Measurements from ENCODE around the gene TP53BP2. TPM values are rescaled to one million over a fixed set of nuclear protein-coding genes. Genes with fewer than 3 reads are reported as not detected.

The TP53BP2 gene
- total RNA-seq, 4 donors from 2014 or later, result 22.2 to 85.1 (median 38.8) TPM

DNA sequence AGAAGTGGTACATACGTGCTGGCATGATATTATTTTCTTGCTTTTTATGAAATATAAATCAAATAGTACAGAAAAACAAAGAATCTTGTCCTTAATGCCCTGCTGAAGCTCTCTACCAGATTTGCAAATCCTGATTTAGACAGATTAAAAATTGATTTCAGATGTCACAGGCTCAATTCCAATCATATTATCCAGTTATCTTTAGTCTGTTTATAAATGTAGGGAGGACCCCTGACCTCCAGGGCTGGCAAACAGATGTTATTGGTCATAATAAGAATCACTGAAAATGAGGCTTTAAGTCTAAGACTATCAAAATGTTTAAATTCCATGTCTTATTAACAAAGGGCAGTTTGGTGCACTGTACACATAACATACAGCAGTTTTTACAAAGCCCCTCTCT lies 62.1 kb downstream of the TP53BP2 start:
- in situ Hi-C loops (cut with MboI; ENCODE audit: low sequenced_read_pairs in 4 of 4) (no loop called here), intact Hi-C loops (cut with DNase I; ENCODE audit: low total_unique reads) (no loop called here)
- H3K27me3 ChIP-seq, result no peaks in the 10 kb centered on the region
- TF ChIP-seq POLR2A (IDR thresholded peaks at IDR 0.05), result no peak
- TF ChIP-seq, protein P1, sequence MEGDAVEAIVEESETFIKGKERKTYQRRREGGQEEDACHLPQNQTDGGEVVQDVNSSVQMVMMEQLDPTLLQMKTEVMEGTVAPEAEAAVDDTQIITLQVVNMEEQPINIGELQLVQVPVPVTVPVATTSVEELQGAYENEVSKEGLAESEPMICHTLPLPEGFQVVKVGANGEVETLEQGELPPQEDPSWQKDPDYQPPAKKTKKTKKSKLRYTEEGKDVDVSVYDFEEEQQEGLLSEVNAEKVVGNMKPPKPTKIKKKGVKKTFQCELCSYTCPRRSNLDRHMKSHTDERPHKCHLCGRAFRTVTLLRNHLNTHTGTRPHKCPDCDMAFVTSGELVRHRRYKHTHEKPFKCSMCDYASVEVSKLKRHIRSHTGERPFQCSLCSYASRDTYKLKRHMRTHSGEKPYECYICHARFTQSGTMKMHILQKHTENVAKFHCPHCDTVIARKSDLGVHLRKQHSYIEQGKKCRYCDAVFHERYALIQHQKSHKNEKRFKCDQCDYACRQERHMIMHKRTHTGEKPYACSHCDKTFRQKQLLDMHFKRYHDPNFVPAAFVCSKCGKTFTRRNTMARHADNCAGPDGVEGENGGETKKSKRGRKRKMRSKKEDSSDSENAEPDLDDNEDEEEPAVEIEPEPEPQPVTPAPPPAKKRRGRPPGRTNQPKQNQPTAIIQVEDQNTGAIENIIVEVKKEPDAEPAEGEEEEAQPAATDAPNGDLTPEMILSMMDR (IDR thresholded peaks at IDR 0.05 in 4 of 5, conservative IDR thresholded peaks at IDR 0.05 in 1 of 5), result no peak
- DNase-seq, result no peak
- H3K36me3 ChIP-seq, result peaks cover 2 to 62% of the 10 kb centered on the region in 2 donors
- H3K9me3 ChIP-seq, result no peaks in the 10 kb centered on the region
- no peak overlapping the region for H3K27ac ChIP-seq
- H3K4me3 ChIP-seq, result no peak overlapping the region
- H3K4me1 ChIP-seq, result no peaks in the 10 kb centered on the region
- ATAC-seq, result no peak

DNA sequence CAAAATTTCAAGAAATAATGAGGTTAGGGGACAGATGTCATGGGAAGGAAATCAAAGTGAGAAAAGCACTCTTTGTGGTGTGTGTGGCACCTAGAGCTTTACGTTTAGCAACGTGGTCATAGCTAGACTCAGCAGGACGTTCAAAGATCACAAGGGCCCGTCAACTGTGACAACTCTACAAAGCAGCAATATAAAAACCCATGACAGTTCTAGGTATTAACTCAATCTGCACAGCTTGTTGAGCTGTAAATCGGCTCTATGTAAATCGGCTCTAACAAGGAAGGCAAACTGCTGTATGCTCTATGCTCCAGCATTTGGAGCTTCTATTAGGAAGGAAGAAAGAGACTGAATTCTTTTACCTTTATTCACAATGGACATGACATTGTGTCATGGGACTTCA lies 64.8 kb downstream of the TP53BP2 start:
- peaks cover 0 to 69% of the 10 kb centered on the region in 2 donors for H3K36me3 ChIP-seq
- H3K27me3 ChIP-seq, result no peaks in the 10 kb centered on the region
- H3K4me3 ChIP-seq, result no peak overlapping the region
- H3K9me3 ChIP-seq, result no peaks in the 10 kb centered on the region
- no peak for TF ChIP-seq POLR2A (IDR thresholded peaks at IDR 0.05)
- TF ChIP-seq, protein P1 (IDR thresholded peaks at IDR 0.05 in 4 of 5, conservative IDR thresholded peaks at IDR 0.05 in 1 of 5), result no peak
- DNase-seq, result no peak
- H3K27ac ChIP-seq, result no peak overlapping the region
- intact Hi-C loops (cut with DNase I; ENCODE audit: low total_unique reads), result no loop called here
- no peak for ATAC-seq
- in situ Hi-C loops (cut with MboI; ENCODE audit: low sequenced_read_pairs in 4 of 4), result no loop called here
- H3K4me1 ChIP-seq, result no peaks in the 10 kb centered on the region

DNA sequence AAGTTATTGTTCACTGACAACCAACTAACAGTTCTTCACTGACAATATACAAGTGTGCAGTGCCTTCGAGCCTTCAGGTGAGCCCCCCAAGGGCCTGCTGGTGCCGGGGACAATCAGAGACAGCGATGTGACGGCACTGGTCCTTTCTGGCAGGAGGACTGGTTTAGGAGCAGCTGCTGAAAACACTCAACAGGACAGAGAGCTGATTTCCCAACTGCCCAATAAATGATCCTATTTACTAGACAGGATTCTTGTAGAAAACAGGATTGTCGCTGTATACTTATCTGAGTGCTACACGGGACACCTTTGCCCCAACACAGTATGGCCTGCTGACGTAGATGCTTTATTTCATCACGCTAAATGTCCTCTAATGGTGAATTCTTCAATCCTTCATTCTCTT lies 65.4 kb downstream of the TP53BP2 start:
- no peak for DNase-seq
- intact Hi-C loops (cut with DNase I; ENCODE audit: low total_unique reads), result no loop called here
- ATAC-seq, result no peak
- H3K27ac ChIP-seq, result no peak overlapping the region
- in situ Hi-C loops (cut with MboI; ENCODE audit: low sequenced_read_pairs in 4 of 4), result no loop called here
- no peaks in the 10 kb centered on the region for H3K27me3 ChIP-seq
- no peaks in the 10 kb centered on the region for H3K9me3 ChIP-seq
- peaks cover 0 to 69% of the 10 kb centered on the region in 2 donors for H3K36me3 ChIP-seq
- TF ChIP-seq POLR2A (IDR thresholded peaks at IDR 0.05), result no peak
- TF ChIP-seq, protein P1 (IDR thresholded peaks at IDR 0.05 in 4 of 5, conservative IDR thresholded peaks at IDR 0.05 in 1 of 5), result no peak
- H3K4me1 ChIP-seq, result peaks cover 1 to 6% of the 10 kb centered on the region in 2 donors
- no peak overlapping the region for H3K4me3 ChIP-seq

DNA sequence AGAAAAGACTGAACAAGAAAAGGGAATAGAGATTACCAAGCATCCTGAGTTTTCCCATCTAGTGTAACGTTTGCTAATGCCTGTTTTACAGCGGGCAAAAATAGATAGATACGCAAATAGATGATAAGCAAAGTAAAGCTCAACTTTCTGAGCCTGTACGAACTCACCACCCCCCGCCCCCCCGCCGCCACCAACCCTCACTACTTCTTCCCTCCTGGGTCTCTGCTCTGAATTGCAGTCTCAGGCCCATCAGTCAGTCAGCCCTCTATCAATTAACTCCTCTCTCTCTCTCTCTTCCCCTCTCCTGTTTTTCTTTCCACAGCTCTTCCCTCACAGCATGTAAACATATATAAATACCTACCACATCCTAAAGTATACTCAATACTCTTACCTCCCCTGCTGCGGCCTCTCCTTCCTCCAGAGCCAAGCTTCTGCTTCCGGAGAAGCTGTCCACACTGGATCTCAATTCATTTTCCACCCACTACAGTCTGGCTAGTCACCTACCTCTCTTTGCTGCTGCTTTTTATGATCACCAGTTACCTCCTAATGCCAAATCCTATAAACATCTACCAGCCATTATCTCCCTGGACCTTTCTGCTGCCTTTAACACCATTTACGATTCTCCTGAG lies 68.8 kb downstream of the TP53BP2 start:
- Histone ChIP-seq H3K27ac (peak overlapping the region in 3 of 4 donors; percentile 27 to 64 (median 37)), H3K4me1 (peaks cover 4 to 6% of the 10 kb centered on the region in 2 donors), H3K9me3 (no peaks in the 10 kb centered on the region), H3K4me3 (no peak overlapping the region), H3K36me3 (peaks cover 0 to 92% of the 10 kb centered on the region in 2 donors), H3K27me3 (no peaks in the 10 kb centered on the region)
- ATAC-seq (no peak), DNase-seq (no peak)
- TF ChIP-seq, protein P1 (IDR thresholded peaks at IDR 0.05 in 4 of 5, conservative IDR thresholded peaks at IDR 0.05 in 1 of 5), result no peak
- TF ChIP-seq POLR2A (IDR thresholded peaks at IDR 0.05), result no peak
- intact Hi-C loops (cut with DNase I; ENCODE audit: low total_unique reads) (no loop called here), in situ Hi-C loops (cut with MboI; ENCODE audit: low sequenced_read_pairs in 4 of 4) (no loop called here)

Data from gastrocnemius medialis (tissue), 4 donors.